ENCODE data around the gene SPOCK2.

SPOCK2 gene

DNA sequence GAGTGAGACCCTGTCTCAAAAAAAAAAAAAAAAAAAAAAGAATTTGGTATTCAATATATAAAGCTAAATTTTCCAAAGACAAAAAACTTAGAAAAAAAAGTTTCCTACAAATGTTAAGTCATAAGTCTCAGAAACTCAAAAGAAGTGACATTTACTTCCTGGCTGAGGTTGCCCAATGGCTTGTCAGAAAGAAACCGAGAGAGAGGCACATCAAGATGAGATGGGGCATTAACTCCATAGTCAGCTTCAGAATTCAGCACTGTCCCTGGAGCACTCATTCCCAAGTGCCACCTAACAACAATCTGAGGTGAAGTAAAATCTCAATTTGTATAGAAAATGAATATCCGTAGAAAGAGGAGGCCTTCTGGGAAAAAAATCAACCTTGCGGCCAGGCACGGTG, 6.8 kb upstream of the SPOCK2 start:
- H3K4me3 ChIP-seq (replicated peaks; ENCODE audit: low read depth, low read length): no peak overlapping the region
- DNase-seq (ENCODE audit: low read depth): no peak

GRCh38 chr10:72094574-72094973, 6.2 kb upstream of the SPOCK2 start:
- H3K4me3 ChIP-seq (replicated peaks; ENCODE audit: low read depth, low read length): no peak overlapping the region
- TF ChIP-seq, protein P1, sequence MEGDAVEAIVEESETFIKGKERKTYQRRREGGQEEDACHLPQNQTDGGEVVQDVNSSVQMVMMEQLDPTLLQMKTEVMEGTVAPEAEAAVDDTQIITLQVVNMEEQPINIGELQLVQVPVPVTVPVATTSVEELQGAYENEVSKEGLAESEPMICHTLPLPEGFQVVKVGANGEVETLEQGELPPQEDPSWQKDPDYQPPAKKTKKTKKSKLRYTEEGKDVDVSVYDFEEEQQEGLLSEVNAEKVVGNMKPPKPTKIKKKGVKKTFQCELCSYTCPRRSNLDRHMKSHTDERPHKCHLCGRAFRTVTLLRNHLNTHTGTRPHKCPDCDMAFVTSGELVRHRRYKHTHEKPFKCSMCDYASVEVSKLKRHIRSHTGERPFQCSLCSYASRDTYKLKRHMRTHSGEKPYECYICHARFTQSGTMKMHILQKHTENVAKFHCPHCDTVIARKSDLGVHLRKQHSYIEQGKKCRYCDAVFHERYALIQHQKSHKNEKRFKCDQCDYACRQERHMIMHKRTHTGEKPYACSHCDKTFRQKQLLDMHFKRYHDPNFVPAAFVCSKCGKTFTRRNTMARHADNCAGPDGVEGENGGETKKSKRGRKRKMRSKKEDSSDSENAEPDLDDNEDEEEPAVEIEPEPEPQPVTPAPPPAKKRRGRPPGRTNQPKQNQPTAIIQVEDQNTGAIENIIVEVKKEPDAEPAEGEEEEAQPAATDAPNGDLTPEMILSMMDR (IDR thresholded peaks at IDR 0.05; ENCODE audit: low read length, missing control alignments): no peak
- no peak for DNase-seq (ENCODE audit: low read depth)

More for the DNA sequence above, 6.8 kb upstream of the SPOCK2 start:
- TF ChIP-seq, protein P1 (IDR thresholded peaks at IDR 0.05; ENCODE audit: low read length, missing control alignments): no peak

- TF ChIP-seq, protein P1 (IDR thresholded peaks at IDR 0.05; ENCODE audit: low read length, missing control alignments): no peak
These were observed 5.1 kb upstream of the SPOCK2 start for GRCh38 chr10:72093450-72093849.

GRCh38 chr10:72092987-72093386, 4.6 kb upstream of the SPOCK2 start:
- DNase-seq (ENCODE audit: low read depth): no peak
- TF ChIP-seq, protein P1 (IDR thresholded peaks at IDR 0.05; ENCODE audit: low read length, missing control alignments): no peak
- H3K4me3 ChIP-seq (replicated peaks; ENCODE audit: low read depth, low read length): no peak overlapping the region

More at GRCh38 chr10:72093450-72093849, 5.1 kb upstream of the SPOCK2 start:
- H3K4me3 ChIP-seq (replicated peaks; ENCODE audit: low read depth, low read length): no peak overlapping the region
- DNase-seq (ENCODE audit: low read depth): no peak

DNA sequence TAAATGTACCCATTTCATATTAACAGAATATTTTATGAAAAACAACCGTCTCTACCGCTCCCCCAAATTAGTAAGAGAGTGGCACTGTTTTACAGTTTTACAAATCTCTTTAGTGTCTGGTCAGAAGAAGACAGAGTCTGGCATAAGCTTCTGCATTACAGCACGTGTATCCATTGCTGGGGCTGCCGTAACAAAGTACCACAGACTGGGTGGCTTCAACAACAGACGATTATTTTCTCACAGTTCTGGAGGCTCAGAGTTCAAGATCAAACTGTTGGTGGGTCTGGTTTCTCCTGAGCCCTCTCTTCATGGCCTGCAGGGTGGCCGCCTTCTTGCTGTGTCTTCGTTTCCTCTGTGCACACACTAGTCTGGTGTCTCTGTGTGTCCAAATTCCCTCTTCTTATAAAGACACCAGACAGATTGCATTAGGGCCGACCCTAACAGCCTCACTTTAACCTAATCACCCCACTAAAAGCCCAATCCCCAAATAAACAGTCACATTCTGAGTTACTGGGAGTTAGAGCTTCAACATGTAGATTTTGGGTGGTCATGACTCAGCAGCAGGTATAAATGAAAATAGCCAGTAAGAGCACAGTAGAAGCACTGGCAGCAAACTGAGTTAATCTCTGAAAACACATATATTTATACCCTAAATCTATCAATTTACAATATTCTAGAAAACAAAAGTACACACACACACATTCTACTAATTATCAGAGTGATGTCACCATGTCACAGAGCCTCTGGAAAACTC, 4.0 kb upstream of the SPOCK2 start:
- H3K4me3 ChIP-seq (replicated peaks; ENCODE audit: low read depth, low read length): no peak overlapping the region
- DNase-seq (ENCODE audit: low read depth): no peak
- TF ChIP-seq, protein P1 (IDR thresholded peaks at IDR 0.05; ENCODE audit: low read length, missing control alignments): no peak

DNA sequence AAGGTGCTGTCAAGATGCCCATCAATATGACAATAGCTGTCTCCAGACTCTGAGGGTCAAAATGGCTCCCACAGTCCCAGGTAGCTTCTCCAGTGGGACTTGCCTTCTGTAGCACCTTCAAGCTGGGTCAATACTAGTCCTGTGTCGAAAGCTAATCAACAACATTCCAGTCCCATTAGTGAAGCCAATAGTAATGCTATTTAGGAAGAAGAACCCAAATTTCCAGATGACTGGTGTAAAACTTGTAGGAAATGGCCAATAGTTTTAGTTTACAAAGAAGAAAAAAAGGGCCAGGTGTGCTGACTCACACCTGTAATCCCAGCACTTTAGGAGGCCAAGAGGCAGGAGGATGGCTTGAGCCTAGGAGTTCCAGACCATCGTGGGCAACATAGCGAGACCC, 2.0 kb upstream of the SPOCK2 start:
- no peak for DNase-seq (ENCODE audit: low read depth)
- TF ChIP-seq, protein P1 (IDR thresholded peaks at IDR 0.05; ENCODE audit: low read length, missing control alignments): no peak
- H3K4me3 ChIP-seq (replicated peaks; ENCODE audit: low read depth, low read length): no peak overlapping the region

- H3K4me3 ChIP-seq (replicated peaks; ENCODE audit: low read depth, low read length): no peak overlapping the region
These were observed 1.3 kb upstream of the SPOCK2 start for GRCh38 chr10:72089618-72090017.

More at GRCh38 chr10:72089618-72090017, 1.3 kb upstream of the SPOCK2 start:
- no peak for DNase-seq (ENCODE audit: low read depth)
- TF ChIP-seq, protein P1 (IDR thresholded peaks at IDR 0.05; ENCODE audit: low read length, missing control alignments): no peak

Data from fibroblast of pulmonary artery (primary cell).